SK-N-SH (cell line): ENCODE results near the gene HSF4. TPM values are rescaled to one million over a fixed set of nuclear protein-coding genes. Genes with fewer than 3 reads are reported as not detected.

Source experiments
- CTCF ChIA-PET: fragments of 300-600, 350-600 bp; formaldehyde crosslinking; extraction: SDS; loops from one replicate; lab custom pipeline; 2021; lab: Yijun Ruan, JAX
- POLR2A ChIA-PET: fragments of 350-600 bp; sonication (Branson Sonifier 250); formaldehyde crosslinking; extraction: SDS; loops from one replicate; lab custom pipeline; 2020; ENCODE audit warnings: antibody characterized with exemption, inconsistent platforms; lab: Yijun Ruan, JAX
- DNase-seq: peaks from one replicate; pipeline ENCODE4 v3.0.0; 2012
- H2AFZ ChIP-seq: fragments of 200-600 bp; sonication (generic); 2 replicates; pipeline ENCODE4 v1.8.1; 2016; ENCODE audit warnings: antibody characterized with exemption, mild to moderate bottlenecking, low read depth
- H3F3A ChIP-seq: fragments of 200-600 bp; sonication (generic); replicated peaks from 2 replicates; pipeline ENCODE3; 2016; ENCODE audit warnings: antibody characterized with exemption, mild to moderate bottlenecking; ENCODE audit not compliant: insufficient read depth
- H3K27ac ChIP-seq, 2 experiments: fragments of 200-500 bp in 1 of 2; fragments of 200-600 bp in 1 of 2; sonication (Bioruptor generic) in 1 of 2; sonication (generic), shearing (Covaris generic) in 1 of 2; 2 replicates each; pipeline versions ENCODE4 v1.5.1 to v1.6.1; 2014 to 2016; ENCODE audit warnings: low read depth in 2 of 2, inconsistent platforms in 1 of 2, low read length in 1 of 2, mild to moderate bottlenecking in 1 of 2, mixed read lengths in 1 of 2
- H3K27me3 ChIP-seq: fragments of 200-600 bp; sonication (generic), shearing (Covaris generic); 2 replicates; pipeline ENCODE4 v1.6.1; 2016; ENCODE audit warnings: mixed run types; ENCODE audit not compliant: insufficient read depth
- H3K36me3 ChIP-seq, 2 experiments: fragments of 200-500 bp in 1 of 2; fragments of 200-600 bp in 1 of 2; sonication (Bioruptor generic) in 1 of 2; sonication (generic) in 1 of 2; replicated peaks in 1 of 2; 2 replicates each; pipeline versions ENCODE3 to v1.5.1; 2014 to 2016; ENCODE audit warnings: low read length in 1 of 2, mild to moderate bottlenecking in 1 of 2; ENCODE audit not compliant: insufficient read depth in 2 of 2, control insufficient read depth in 1 of 2
- H3K4me1 ChIP-seq, 2 experiments: fragments of 200-500 bp in 1 of 2; fragments of 200-600 bp in 1 of 2; sonication (Bioruptor generic) in 1 of 2; sonication (generic), shearing (Covaris generic) in 1 of 2; 2 replicates each; pipeline versions ENCODE4 v1.5.1 to v1.6.1; 2014 to 2016; ENCODE audit warnings: low read depth in 1 of 2, low read length in 1 of 2, mixed run types in 1 of 2; ENCODE audit not compliant: insufficient read depth in 2 of 2, control insufficient read depth in 1 of 2
- H3K4me2 ChIP-seq: fragments of 200-600 bp; sonication (generic), shearing (Covaris generic); 2 replicates; pipeline ENCODE4 v1.6.1; 2017; ENCODE audit warnings: mixed run types
- H3K4me3 ChIP-seq, 2 experiments: fragments of 200-500 bp in 1 of 2; fragments of 200-600 bp in 1 of 2; sonication (Bioruptor generic) in 1 of 2; sonication (generic), shearing (Covaris generic) in 1 of 2; 2 replicates each; pipeline versions ENCODE4 v1.5.1 to v1.8.1; 2014 to 2016; ENCODE audit warnings: low read depth in 2 of 2, inconsistent platforms in 1 of 2, low read length in 1 of 2, mild to moderate bottlenecking in 1 of 2, mixed read lengths in 1 of 2, moderate library complexity in 1 of 2
- H3K79me2 ChIP-seq: fragments of 200-600 bp; sonication (generic); 2 replicates; pipeline ENCODE4 v1.8.1; 2017; ENCODE audit warnings: mild to moderate bottlenecking; ENCODE audit not compliant: insufficient read depth
- H3K9ac ChIP-seq: fragments of 200-600 bp; sonication (generic); 2 replicates; pipeline ENCODE4 v1.6.1; 2017; ENCODE audit warnings: mixed run types
- H3K9me2 ChIP-seq: fragments of 200-600 bp; sonication (generic); 2 replicates; pipeline ENCODE4 v1.6.1; 2017; ENCODE audit warnings: mixed run types
- H3K9me3 ChIP-seq: fragments of 200-600 bp; sonication (generic); 2 replicates; pipeline ENCODE4 v1.6.1; 2017; ENCODE audit warnings: mixed run types, mild to moderate bottlenecking, moderate library complexity
- H4K20me1 ChIP-seq: fragments of 200-600 bp; sonication (generic); 2 replicates; pipeline ENCODE4 v1.6.1; 2017; ENCODE audit warnings: mild to moderate bottlenecking, mixed run types; ENCODE audit not compliant: insufficient read depth
- CHD2 ChIP-seq: fragments of 150-350 bp; IDR thresholded peaks from 2 replicates; pipeline ENCODE4 v1.6.1; 2018; ENCODE audit warnings: low read length; ENCODE audit not compliant: partially characterized antibody
- EZH2phosphoT487 ChIP-seq: fragments of 200-600 bp; sonication (generic); IDR thresholded peaks from 2 replicates; pipeline ENCODE4 v1.6.1; 2017; ENCODE audit warnings: low read depth, mixed run types, mild to moderate bottlenecking, antibody characterized with exemption, moderate library complexity, borderline replicate concordance
- FOXJ3 ChIP-seq: sonication (generic); formaldehyde crosslinking; IDR thresholded peaks from 2 replicates; pipeline ENCODE4 v1.5.1; 2020; ENCODE audit warnings: mild to moderate bottlenecking, missing genetic modification reagents
- FOXM1 ChIP-seq: IDR thresholded peaks from 2 replicates; pipeline ENCODE4 v1.4.0; 2012; ENCODE audit warnings: low read depth, mild to moderate bottlenecking
- GABPA ChIP-seq: IDR thresholded peaks from 2 replicates; pipeline ENCODE4 v1.4.0; 2012; ENCODE audit warnings: low read depth, mild to moderate bottlenecking
- GATA2 ChIP-seq: sonication (generic); formaldehyde crosslinking; IDR thresholded peaks from 2 replicates; pipeline ENCODE4 v1.5.0; 2020; ENCODE audit warnings: mild to moderate bottlenecking, missing genetic modification reagents
- MXI1 ChIP-seq: IDR thresholded peaks from 2 replicates; pipeline ENCODE4 v1.6.1; 2012; ENCODE audit warnings: mild to moderate bottlenecking, low read depth, low read length, improper control_type of control experiment
- POLR2AphosphoS5 ChIP-seq: IDR thresholded peaks from 2 replicates; pipeline ENCODE4 v1.6.1; 2012; ENCODE audit warnings: low read depth, low read length
- RAD21 ChIP-seq: IDR thresholded peaks from 2 replicates; pipeline ENCODE4 v1.6.1; 2012; ENCODE audit warnings: mild to moderate bottlenecking, low read length
- RCOR1 ChIP-seq: fragments of 150-350 bp; IDR thresholded peaks from 2 replicates; pipeline ENCODE4 v1.6.1; 2017; ENCODE audit warnings: antibody characterized with exemption, low read length
- SIN3A ChIP-seq: IDR thresholded peaks from 2 replicates; pipeline ENCODE4 v1.6.1; 2012; ENCODE audit warnings: low read depth, mild to moderate bottlenecking, low read length, moderate library complexity, borderline replicate concordance
- TAF1 ChIP-seq: IDR thresholded peaks from 2 replicates; pipeline ENCODE4 v1.6.1; 2012; ENCODE audit warnings: low read depth, mild to moderate bottlenecking, low read length, moderate library complexity, borderline replicate concordance
- WGBS: methylation state at CpG from one replicate; pipeline ENCODE4 v1.1.6; 2017; ENCODE audit warnings: low lambda C conversion rate; 5-methylcytosine and 5-hydroxymethylcytosine counted together
- polyA plus RNA-seq, 3 experiments: library from polyadenylated mRNA; depleted of rRNA; stranded (reverse); fragments of >200 nt; gene quantifications; 2 replicates each; pipeline ENCODE4 v1.2.3, GENCODE V29; 2012
- TF ChIP-seq, protein P1 (sequence below): fragments of 150-350 bp; IDR thresholded peaks from 2 replicates; pipeline ENCODE4 v1.6.1; 2017; ENCODE audit warnings: antibody characterized with exemption, low read length, low read depth, borderline replicate concordance
- TF ChIP-seq, protein P2 (sequence below): IDR thresholded peaks from 2 replicates; pipeline ENCODE4 v1.4.0; 2012; ENCODE audit warnings: low read depth, borderline replicate concordance
- TF ChIP-seq, protein P3 (sequence below): IDR thresholded peaks from 2 replicates; pipeline ENCODE4 v1.6.1; 2012; ENCODE audit warnings: mild to moderate bottlenecking, low read depth, low read length, moderate library complexity
- TF ChIP-seq, protein P4 (sequence below): fragments of 150-350 bp; IDR thresholded peaks from 2 replicates; pipeline ENCODE4 v1.6.1; 2016; ENCODE audit warnings: mild to moderate bottlenecking, low read depth, low read length
- TF ChIP-seq, protein P5 (sequence below): fragments of 200-600 bp; sonication (generic); IDR thresholded peaks from 2 replicates; pipeline ENCODE4 v1.6.1; 2017; ENCODE audit warnings: antibody characterized with exemption, mild to moderate bottlenecking, moderate library complexity
- TF ChIP-seq, protein P6 (sequence below): IDR thresholded peaks from 2 replicates; pipeline ENCODE4; 2012

HSF4 gene
- polyA plus RNA-seq, 1 of the 3 experiments (the other 2 are of a cell fraction): 33.4 TPM

DNA sequence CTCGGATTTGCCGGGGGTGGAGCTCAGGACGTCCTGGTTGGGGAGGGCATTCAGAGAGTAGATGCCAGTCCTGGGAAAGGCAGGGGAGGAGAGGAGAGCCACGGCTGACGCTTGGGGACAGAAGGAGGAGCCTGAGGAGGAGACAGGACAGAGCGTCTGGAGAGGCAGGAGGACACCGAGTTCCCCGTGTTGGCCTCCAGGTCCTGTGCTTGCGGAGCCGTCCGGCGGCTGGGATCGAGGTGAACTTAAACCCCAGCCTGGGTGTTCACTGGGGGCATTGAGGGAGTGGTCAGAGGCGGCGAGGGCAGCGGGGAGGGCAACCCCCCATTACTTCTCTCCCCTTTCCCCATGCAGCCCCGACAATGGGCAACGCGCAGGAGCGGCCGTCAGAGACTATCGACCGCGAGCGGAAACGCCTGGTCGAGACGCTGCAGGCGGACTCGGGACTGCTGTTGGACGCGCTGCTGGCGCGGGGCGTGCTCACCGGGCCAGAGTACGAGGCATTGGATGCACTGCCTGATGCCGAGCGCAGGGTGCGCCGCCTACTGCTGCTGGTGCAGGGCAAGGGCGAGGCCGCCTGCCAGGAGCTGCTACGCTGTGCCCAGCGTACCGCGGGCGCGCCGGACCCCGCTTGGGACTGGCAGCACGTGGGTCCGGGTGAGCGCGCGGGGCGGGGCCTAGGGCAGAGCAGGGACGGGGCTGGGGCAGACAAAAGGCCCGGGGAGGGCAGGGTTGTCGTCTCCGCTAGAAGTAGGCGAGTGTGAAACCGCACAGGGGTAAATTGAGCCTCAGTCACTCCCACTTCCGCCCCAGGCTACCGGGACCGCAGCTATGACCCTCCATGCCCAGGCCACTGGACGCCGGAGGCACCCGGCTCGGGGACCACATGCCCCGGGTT, 9.5 kb downstream of the HSF4 start:
- Histone ChIP-seq H4K20me1 (peaks cover 10% of the 10 kb centered on the region), H3K36me3 (peaks cover 6 to 8% of the 10 kb centered on the region in 2 experiments), H3K4me3 (peak overlapping the region; percentile 45 to 60), H3K79me2 (peaks cover 19% of the 10 kb centered on the region; the same call in 1 of the 2 replicates), H3K27me3 (no peaks in the 10 kb centered on the region), H3F3A (peaks cover 39% of the 10 kb centered on the region), H3K9ac (peak overlapping the region; percentile 48), H3K4me1 (peaks cover 39 to 60% of the 10 kb centered on the region in 2 experiments; a peak in 3 of 4 replicates), H3K9me3 (no peaks in the 10 kb centered on the region), H3K4me2 (peak overlapping the region; percentile 86), H2AFZ (no peak overlapping the region; the same call in 1 of the 2 replicates), H3K9me2 (no peaks in the 10 kb centered on the region), H3K27ac (peak overlapping the region; percentile 67 to 86)
- ChIA-PET POLR2A (interaction anchor here (0.6 to 3.8 kb wide), 10 partner anchors 9 to 160 kb away, joined by 3 to 37 read pairs (median 6); partner anchors contain the start of genes B3GNT9, HSF4, MATCAP1 and TMEM208), CTCF (interaction anchor here (0.6 to 5.1 kb wide), 12 partner anchors 10 to 221 kb away, joined by 3 to 26 read pairs (median 4); partner anchors contain the start of genes FBXL8, MATCAP1, TMEM208 and TRADD)
- WGBS: 6% methylated on average over 21 of the region's 71 CpGs
- peak; percentile 90 for DNase-seq
- TF ChIP-seq RAD21 (peak; percentile 16; the same call in 1 of the 2 replicates), MXI1 (peak; percentile 90), GABPA (peak; percentile 19; the same call in 1 of the 2 replicates), POLR2AphosphoS5 (no peak; the same call in 1 of the 2 replicates), RCOR1 (0 out of 2 replicates have a peak, but pooled peaks have one; percentile 6), FOXJ3 (peak; percentile 63; the same call in 1 of the 2 replicates), SIN3A (0 out of 2 replicates have a peak, but pooled peaks have one; percentile 67), CHD2 (peak; percentile 32), GATA2 (CRISPR knock-in tag) (peak; percentile 7; the same call in 1 of the 2 replicates), TAF1 (peak; percentile 48; the same call in 1 of the 2 replicates), EZH2phosphoT487 (no peak), FOXM1 (no peak)
- TF ChIP-seq, protein P1, sequence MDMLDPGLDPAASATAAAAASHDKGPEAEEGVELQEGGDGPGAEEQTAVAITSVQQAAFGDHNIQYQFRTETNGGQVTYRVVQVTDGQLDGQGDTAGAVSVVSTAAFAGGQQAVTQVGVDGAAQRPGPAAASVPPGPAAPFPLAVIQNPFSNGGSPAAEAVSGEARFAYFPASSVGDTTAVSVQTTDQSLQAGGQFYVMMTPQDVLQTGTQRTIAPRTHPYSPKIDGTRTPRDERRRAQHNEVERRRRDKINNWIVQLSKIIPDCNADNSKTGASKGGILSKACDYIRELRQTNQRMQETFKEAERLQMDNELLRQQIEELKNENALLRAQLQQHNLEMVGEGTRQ: 0 out of 2 replicates have a peak, but pooled peaks have one; percentile 34
- TF ChIP-seq, protein P2, sequence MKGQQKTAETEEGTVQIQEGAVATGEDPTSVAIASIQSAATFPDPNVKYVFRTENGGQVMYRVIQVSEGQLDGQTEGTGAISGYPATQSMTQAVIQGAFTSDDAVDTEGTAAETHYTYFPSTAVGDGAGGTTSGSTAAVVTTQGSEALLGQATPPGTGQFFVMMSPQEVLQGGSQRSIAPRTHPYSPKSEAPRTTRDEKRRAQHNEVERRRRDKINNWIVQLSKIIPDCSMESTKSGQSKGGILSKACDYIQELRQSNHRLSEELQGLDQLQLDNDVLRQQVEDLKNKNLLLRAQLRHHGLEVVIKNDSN: peak; percentile 80
- TF ChIP-seq, protein P3, sequence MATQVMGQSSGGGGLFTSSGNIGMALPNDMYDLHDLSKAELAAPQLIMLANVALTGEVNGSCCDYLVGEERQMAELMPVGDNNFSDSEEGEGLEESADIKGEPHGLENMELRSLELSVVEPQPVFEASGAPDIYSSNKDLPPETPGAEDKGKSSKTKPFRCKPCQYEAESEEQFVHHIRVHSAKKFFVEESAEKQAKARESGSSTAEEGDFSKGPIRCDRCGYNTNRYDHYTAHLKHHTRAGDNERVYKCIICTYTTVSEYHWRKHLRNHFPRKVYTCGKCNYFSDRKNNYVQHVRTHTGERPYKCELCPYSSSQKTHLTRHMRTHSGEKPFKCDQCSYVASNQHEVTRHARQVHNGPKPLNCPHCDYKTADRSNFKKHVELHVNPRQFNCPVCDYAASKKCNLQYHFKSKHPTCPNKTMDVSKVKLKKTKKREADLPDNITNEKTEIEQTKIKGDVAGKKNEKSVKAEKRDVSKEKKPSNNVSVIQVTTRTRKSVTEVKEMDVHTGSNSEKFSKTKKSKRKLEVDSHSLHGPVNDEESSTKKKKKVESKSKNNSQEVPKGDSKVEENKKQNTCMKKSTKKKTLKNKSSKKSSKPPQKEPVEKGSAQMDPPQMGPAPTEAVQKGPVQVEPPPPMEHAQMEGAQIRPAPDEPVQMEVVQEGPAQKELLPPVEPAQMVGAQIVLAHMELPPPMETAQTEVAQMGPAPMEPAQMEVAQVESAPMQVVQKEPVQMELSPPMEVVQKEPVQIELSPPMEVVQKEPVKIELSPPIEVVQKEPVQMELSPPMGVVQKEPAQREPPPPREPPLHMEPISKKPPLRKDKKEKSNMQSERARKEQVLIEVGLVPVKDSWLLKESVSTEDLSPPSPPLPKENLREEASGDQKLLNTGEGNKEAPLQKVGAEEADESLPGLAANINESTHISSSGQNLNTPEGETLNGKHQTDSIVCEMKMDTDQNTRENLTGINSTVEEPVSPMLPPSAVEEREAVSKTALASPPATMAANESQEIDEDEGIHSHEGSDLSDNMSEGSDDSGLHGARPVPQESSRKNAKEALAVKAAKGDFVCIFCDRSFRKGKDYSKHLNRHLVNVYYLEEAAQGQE: 0 out of 2 replicates have a peak, but pooled peaks have one; percentile 12
- TF ChIP-seq, protein P4, sequence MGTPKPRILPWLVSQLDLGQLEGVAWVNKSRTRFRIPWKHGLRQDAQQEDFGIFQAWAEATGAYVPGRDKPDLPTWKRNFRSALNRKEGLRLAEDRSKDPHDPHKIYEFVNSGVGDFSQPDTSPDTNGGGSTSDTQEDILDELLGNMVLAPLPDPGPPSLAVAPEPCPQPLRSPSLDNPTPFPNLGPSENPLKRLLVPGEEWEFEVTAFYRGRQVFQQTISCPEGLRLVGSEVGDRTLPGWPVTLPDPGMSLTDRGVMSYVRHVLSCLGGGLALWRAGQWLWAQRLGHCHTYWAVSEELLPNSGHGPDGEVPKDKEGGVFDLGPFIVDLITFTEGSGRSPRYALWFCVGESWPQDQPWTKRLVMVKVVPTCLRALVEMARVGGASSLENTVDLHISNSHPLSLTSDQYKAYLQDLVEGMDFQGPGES: no peak
- TF ChIP-seq, protein P5, sequence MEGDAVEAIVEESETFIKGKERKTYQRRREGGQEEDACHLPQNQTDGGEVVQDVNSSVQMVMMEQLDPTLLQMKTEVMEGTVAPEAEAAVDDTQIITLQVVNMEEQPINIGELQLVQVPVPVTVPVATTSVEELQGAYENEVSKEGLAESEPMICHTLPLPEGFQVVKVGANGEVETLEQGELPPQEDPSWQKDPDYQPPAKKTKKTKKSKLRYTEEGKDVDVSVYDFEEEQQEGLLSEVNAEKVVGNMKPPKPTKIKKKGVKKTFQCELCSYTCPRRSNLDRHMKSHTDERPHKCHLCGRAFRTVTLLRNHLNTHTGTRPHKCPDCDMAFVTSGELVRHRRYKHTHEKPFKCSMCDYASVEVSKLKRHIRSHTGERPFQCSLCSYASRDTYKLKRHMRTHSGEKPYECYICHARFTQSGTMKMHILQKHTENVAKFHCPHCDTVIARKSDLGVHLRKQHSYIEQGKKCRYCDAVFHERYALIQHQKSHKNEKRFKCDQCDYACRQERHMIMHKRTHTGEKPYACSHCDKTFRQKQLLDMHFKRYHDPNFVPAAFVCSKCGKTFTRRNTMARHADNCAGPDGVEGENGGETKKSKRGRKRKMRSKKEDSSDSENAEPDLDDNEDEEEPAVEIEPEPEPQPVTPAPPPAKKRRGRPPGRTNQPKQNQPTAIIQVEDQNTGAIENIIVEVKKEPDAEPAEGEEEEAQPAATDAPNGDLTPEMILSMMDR: no peak; the same call in 1 of the 2 replicates
- TF ChIP-seq, protein P6, sequence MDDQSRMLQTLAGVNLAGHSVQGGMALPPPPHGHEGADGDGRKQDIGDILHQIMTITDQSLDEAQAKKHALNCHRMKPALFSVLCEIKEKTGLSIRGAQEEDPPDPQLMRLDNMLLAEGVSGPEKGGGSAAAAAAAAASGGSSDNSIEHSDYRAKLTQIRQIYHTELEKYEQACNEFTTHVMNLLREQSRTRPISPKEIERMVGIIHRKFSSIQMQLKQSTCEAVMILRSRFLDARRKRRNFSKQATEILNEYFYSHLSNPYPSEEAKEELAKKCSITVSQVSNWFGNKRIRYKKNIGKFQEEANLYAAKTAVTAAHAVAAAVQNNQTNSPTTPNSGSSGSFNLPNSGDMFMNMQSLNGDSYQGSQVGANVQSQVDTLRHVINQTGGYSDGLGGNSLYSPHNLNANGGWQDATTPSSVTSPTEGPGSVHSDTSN: no peak; the same call in none of the 2 replicates
